Gastroesophageal sphincter (tissue), 4 donors: Measurements from ENCODE around the gene KRT71. TPM values are rescaled to one million over a fixed set of nuclear protein-coding genes. Genes with fewer than 3 reads are reported as not detected.

ENCODE experiments used
- ATAC-seq: fragments of 150-250 bp; one replicate; pipeline ENCODE4 v1.9.1; 2016; ENCODE audit warnings: mild to moderate bottlenecking, moderate library complexity
- H3K27ac ChIP-seq, 4 donors: fragments of 200-600 bp; sonication (generic) in 3 of 4; 1 replicate in 3 of 4; 2 replicates in 1 of 4; pipeline ENCODE4 v1.5.1; 2016 to 2019
- H3K27me3 ChIP-seq: fragments of 200-600 bp; sonication (generic); one replicate; pipeline ENCODE4 v1.5.1; 2019
- H3K36me3 ChIP-seq, 2 donors: fragments of 200-600 bp; sonication (generic); one replicate each; pipeline ENCODE4 v1.5.1; 2019; ENCODE audit warnings: control low read depth in 1 of 2
- H3K4me1 ChIP-seq, 3 donors: fragments of 200-600 bp; sonication (generic); 1 replicate in 2 of 3; 2 replicates in 1 of 3; pipeline ENCODE4 v1.5.1; 2016 to 2019; ENCODE audit warnings: control low read depth in 2 of 3
- H3K4me3 ChIP-seq, 2 donors: fragments of 200-600 bp; sonication (generic); one replicate each; pipeline ENCODE4 v1.5.1; 2019; ENCODE audit warnings: mild to moderate bottlenecking in 1 of 2, moderate library complexity in 1 of 2
- H3K9me3 ChIP-seq, 3 donors: fragments of 200-600 bp; sonication (generic); one replicate each; pipeline ENCODE4 v1.5.1; 2017 to 2019; ENCODE audit warnings: control low read depth in 2 of 3
- CTCF ChIP-seq, 4 experiments: fragments of 200-600 bp in 2 of 4; fragments of 450-650 bp in 2 of 4; sonication (generic) in 1 of 4; IDR thresholded peaks; one replicate each; pipeline ENCODE4 v1.5.1; 2017 to 2019; ENCODE audit warnings: antibody characterized with exemption in 4 of 4, mild to moderate bottlenecking in 2 of 4, moderate library complexity in 2 of 4
- EP300 ChIP-seq: sonication (generic); formaldehyde crosslinking; IDR thresholded peaks from one replicate; pipeline ENCODE4 v1.6.1; 2017; ENCODE audit warnings: antibody characterized with exemption, mild to moderate bottlenecking
- POLR2A ChIP-seq, 2 donors: fragments of 450-650 bp; IDR thresholded peaks; one replicate each; pipeline ENCODE4 v1.6.1; 2017; ENCODE audit warnings: antibody characterized with exemption in 2 of 2, mild to moderate bottlenecking in 2 of 2, moderate library complexity in 1 of 2
- POLR2AphosphoS5 ChIP-seq: sonication (generic); formaldehyde crosslinking; IDR thresholded peaks from one replicate; pipeline ENCODE4 v1.6.1; 2017; ENCODE audit warnings: antibody characterized with exemption
- WGBS, 2 donors: methylation state at CpG; one replicate each; pipeline ENCODE4 v1.1.5; 2018; ENCODE audit warnings: low coverage in 1 of 2; 5-methylcytosine and 5-hydroxymethylcytosine counted together
- total RNA-seq, 4 donors: library from RNA; depleted of rRNA; stranded (reverse); fragments of >200 nt; gene quantifications; one replicate each; pipeline ENCODE4 v1.1.0, GENCODE V29; 2016

The KRT71 gene
- total RNA-seq, 4 donors from 2014 or later, result not detected

GRCh38 chr12:52524898-52525591, 27.9 kb downstream of the KRT71 start:
- no peaks in the 10 kb centered on the region for H3K9me3 ChIP-seq
- no peak for TF ChIP-seq POLR2A (IDR thresholded peaks at IDR 0.05)
- no peak for TF ChIP-seq POLR2AphosphoS5
- no peak for TF ChIP-seq EP300
- TF ChIP-seq CTCF (IDR thresholded peaks at IDR 0.05), result no peak
- H3K36me3 ChIP-seq, result no peaks in the 10 kb centered on the region
- no peak overlapping the region for H3K4me3 ChIP-seq
- peaks cover 4% of the 10 kb centered on the region for H3K27me3 ChIP-seq
- H3K27ac ChIP-seq, result no peak overlapping the region
- no peaks in the 10 kb centered on the region for H3K4me1 ChIP-seq
- WGBS, 2 donors, result 54 to 83% methylated on average over 1 to 2 of the region's 5 CpGs
- ATAC-seq, result no peak

DNA sequence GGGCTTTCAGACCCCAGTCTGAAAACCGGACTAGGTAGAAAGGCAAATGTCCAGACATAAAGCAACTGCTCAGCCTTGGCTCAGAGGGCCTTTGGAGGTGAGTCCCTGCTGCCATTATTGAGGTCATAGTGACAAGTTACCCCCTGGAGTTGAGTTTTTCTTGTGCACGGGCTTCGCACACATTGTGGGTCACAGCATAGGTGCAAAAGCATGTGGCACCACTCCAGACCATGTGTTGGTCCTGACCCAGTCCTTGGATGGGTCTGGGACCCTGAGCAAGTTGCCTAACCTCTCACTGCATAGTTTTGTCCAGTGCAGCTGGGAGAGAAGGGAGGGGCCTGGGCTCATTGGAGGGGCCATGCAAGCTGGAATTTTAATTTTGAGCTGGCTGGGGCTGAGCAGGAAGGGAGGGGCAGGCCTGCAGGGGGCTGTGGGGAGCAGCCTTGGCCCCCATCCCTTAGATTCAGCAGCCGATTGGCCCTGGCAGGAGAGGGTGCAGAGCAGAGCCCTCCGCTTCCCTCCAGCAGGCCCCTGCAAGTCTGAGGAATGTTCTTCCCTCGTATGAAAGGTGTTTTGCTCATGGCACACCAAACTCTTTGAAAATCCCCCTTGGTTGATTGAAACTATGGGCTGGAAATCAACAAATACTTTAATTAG, 28.6 kb downstream of the KRT71 start:
- ATAC-seq, result no peak
- no peaks in the 10 kb centered on the region for H3K4me1 ChIP-seq
- H3K27ac ChIP-seq, result no peak overlapping the region
- no peak overlapping the region for H3K4me3 ChIP-seq
- TF ChIP-seq EP300 (no peak), CTCF (IDR thresholded peaks at IDR 0.05) (no peak)
- no peaks in the 10 kb centered on the region for H3K36me3 ChIP-seq
- H3K9me3 ChIP-seq, result no peaks in the 10 kb centered on the region
- peaks cover 7% of the 10 kb centered on the region for H3K27me3 ChIP-seq
- 33 to 39% methylated on average over 1 to 2 of the region's 6 CpGs for WGBS, 2 donors

GRCh38 chr12:52523824-52524223, 29.1 kb downstream of the KRT71 start:
- Histone ChIP-seq H3K27me3 (peaks cover 11% of the 10 kb centered on the region), H3K36me3 (no peaks in the 10 kb centered on the region), H3K4me1 (no peaks in the 10 kb centered on the region), H3K27ac (no peak overlapping the region), H3K4me3 (no peak overlapping the region), H3K9me3 (no peaks in the 10 kb centered on the region)
- no peak for ATAC-seq
- TF ChIP-seq EP300, result no peak
- no peak for TF ChIP-seq POLR2A (IDR thresholded peaks at IDR 0.05)
- no peak for TF ChIP-seq POLR2AphosphoS5
- TF ChIP-seq CTCF (IDR thresholded peaks at IDR 0.05), result no peak
- 80% methylated on average over 1 of the region's 4 CpGs for WGBS, 2 donors

GRCh38 chr12:52522346-52523011, 30.5 kb downstream of the KRT71 start:
- Histone ChIP-seq H3K27ac (no peak overlapping the region), H3K4me1 (no peaks in the 10 kb centered on the region), H3K4me3 (no peak overlapping the region), H3K36me3 (no peaks in the 10 kb centered on the region), H3K9me3 (no peaks in the 10 kb centered on the region), H3K27me3 (peaks cover 11% of the 10 kb centered on the region)
- peak; percentile 47 for ATAC-seq
- TF ChIP-seq POLR2AphosphoS5 (no peak), CTCF (IDR thresholded peaks at IDR 0.05) (no peak), POLR2A (IDR thresholded peaks at IDR 0.05) (no peak), EP300 (no peak)
- WGBS, 2 donors, result 78% methylated on average over 3 of the region's 10 CpGs; no CpG with 5 or more reads in 1 of the 2 donors
